ENCODE measurements around the gene MDM4. TPM values are rescaled to one million over a fixed set of nuclear protein-coding genes. Genes with fewer than 3 reads are reported as not detected.

The MDM4 gene
- total RNA-seq, 1 experiment from 2014 or later: 49.6 TPM

DNA sequence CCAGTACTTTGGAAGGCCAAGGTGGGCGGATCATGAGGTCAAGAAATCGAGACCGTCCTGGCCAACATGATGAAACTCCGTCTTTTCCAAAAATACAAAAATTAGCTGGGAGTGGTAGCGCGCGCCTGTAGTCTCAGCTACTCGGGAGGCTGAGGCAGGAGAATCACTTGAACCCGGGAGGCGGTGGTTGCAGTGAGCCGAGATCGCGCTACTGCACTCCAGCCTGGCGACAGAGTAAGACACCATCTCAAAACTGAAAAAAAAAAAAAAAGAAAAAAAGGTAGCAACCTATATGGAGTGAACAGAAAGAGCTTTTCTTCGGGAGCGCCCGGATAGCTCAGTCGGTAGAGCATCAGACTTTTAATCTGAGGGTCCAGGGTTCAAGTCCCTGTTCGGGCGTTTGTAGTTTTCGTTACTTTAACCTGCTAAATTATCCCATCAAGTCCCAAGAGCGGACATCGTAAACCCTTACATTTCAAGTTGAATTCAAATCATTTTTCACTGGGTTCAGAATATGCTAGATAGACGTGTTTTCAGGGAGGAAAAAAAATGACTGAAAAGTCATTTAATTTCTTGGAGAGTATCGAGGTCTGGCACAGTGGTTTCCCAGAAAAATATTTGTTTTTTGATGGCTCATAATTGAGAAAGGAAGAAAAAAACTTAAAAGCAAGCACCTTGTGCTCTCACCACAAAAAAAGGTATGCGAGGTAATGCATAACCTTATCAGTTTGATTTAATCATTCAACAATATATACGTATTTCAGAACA, 9.8 kb upstream of the MDM4 start:
- no peaks in the 10 kb centered on the region for H4K20me1 ChIP-seq (ENCODE audit: control insufficient read depth, insufficient read depth, insufficient read length)
- TF ChIP-seq, protein P1, sequence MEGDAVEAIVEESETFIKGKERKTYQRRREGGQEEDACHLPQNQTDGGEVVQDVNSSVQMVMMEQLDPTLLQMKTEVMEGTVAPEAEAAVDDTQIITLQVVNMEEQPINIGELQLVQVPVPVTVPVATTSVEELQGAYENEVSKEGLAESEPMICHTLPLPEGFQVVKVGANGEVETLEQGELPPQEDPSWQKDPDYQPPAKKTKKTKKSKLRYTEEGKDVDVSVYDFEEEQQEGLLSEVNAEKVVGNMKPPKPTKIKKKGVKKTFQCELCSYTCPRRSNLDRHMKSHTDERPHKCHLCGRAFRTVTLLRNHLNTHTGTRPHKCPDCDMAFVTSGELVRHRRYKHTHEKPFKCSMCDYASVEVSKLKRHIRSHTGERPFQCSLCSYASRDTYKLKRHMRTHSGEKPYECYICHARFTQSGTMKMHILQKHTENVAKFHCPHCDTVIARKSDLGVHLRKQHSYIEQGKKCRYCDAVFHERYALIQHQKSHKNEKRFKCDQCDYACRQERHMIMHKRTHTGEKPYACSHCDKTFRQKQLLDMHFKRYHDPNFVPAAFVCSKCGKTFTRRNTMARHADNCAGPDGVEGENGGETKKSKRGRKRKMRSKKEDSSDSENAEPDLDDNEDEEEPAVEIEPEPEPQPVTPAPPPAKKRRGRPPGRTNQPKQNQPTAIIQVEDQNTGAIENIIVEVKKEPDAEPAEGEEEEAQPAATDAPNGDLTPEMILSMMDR (conservative IDR thresholded peaks at IDR 0.05): no peak
- no peaks in the 10 kb centered on the region for H3K9me3 ChIP-seq (ENCODE audit: control insufficient read depth, low read depth, low read length)
- no peak overlapping the region for H4K8ac ChIP-seq (replicated peaks; ENCODE audit: insufficient read length, low read depth, low read length)
- H2BK5ac ChIP-seq (ENCODE audit: insufficient read length, low read length): no peak overlapping the region
- H3K79me1 ChIP-seq (ENCODE audit: insufficient read depth, low read depth, low read length, poor library complexity, severe bottlenecking): no peaks in the 10 kb centered on the region
- H3K4ac ChIP-seq (ENCODE audit: low read depth, low read length): no peak overlapping the region
- no peaks in the 10 kb centered on the region for H3K23me2 ChIP-seq (ENCODE audit: insufficient read length, low read depth, low read length, poor library complexity, severe bottlenecking)
- H2BK120ac ChIP-seq (ENCODE audit: low read depth, low read length, poor library complexity, severe bottlenecking): no peak overlapping the region
- H4K91ac ChIP-seq (ENCODE audit: insufficient read length, low read depth, low read length): no peak overlapping the region
- H2BK12ac ChIP-seq (ENCODE audit: insufficient read length, low read depth, low read length): no peak overlapping the region
- no peak overlapping the region for H3K14ac ChIP-seq (ENCODE audit: insufficient read depth, low read length)
- no peak overlapping the region for H3K23ac ChIP-seq (ENCODE audit: insufficient read length, low read depth, low read length)
- Mint-ChIP-seq H3K27ac (peak overlapping the region; percentile 92 to 93 (median 92)), H3K4me1 (peaks cover 10% of the 10 kb centered on the region in 2 experiments), H3K36me3 (ENCODE audit: insufficient read depth in 1 of 3, low read depth in 3 of 3) (peaks cover 0 to 2% (median 0%) of the 10 kb centered on the region in 3 experiments; a peak in 1 of 7 replicates), H3K27me3 (ENCODE audit: low read depth) (peaks cover 3% of the 10 kb centered on the region; the same call in 1 of the 2 replicates), H3K9me3 (peaks cover 5% of the 10 kb centered on the region in 2 experiments; a peak in 3 of 5 replicates), H3K4me3 (peak overlapping the region; percentile 94)
- H2BK20ac ChIP-seq (ENCODE audit: low read depth, low read length, poor library complexity, severe bottlenecking): no peak overlapping the region
- H3K27ac ChIP-seq (ENCODE audit: insufficient read length, low read depth, low read length): no peak overlapping the region
- H3K4me2 ChIP-seq (ENCODE audit: insufficient read depth, insufficient read length, low read length): peak overlapping the region; percentile 65
- no peak overlapping the region for H2BK15ac ChIP-seq (ENCODE audit: low read depth, low read length)
- H2AFZ ChIP-seq (ENCODE audit: low read length): peak overlapping the region; percentile 18
- no peak overlapping the region for H3K56ac ChIP-seq (ENCODE audit: insufficient read length, low read depth, low read length)
- no peak overlapping the region for H3T11ph ChIP-seq (ENCODE audit: low read length)
- peak overlapping the region; percentile 45 for H3K9ac ChIP-seq (ENCODE audit: extremely low read depth, insufficient read length, low read length)
- no peaks in the 10 kb centered on the region for H3K4me1 ChIP-seq (ENCODE audit: insufficient read depth, low read length)
- peak; percentile 71 for DNase-seq
- WGBS (ENCODE audit: extremely low coverage, insufficient read length, low lambda C conversion rate): no CpG with 5 or more reads among the region's 27 CpGs
- no peak overlapping the region for H2AK5ac ChIP-seq (ENCODE audit: insufficient read length, low read length)
- no peak overlapping the region for H4K5ac ChIP-seq (ENCODE audit: insufficient read length, low read depth, low read length)
- H3K79me2 ChIP-seq (ENCODE audit: insufficient read depth, low read length): no peaks in the 10 kb centered on the region
- no peaks in the 10 kb centered on the region for H3K27me3 ChIP-seq (ENCODE audit: insufficient read depth, low read length)
- H3K18ac ChIP-seq (ENCODE audit: insufficient read length, low read depth, low read length): peak overlapping the region; percentile 42

Data from H9 (cell line).